Measurements from ENCODE around the gene DES. TPM values are rescaled to one million over a fixed set of nuclear protein-coding genes. Genes with fewer than 3 reads are reported as not detected.

DES gene
- total and polyA plus RNA-seq, 9 of the 15 experiments (the other 6 are each of a cell fraction or from before 2014, with no cell fraction given): 2.5 to 58.9 (median 21.9) TPM

DNA sequence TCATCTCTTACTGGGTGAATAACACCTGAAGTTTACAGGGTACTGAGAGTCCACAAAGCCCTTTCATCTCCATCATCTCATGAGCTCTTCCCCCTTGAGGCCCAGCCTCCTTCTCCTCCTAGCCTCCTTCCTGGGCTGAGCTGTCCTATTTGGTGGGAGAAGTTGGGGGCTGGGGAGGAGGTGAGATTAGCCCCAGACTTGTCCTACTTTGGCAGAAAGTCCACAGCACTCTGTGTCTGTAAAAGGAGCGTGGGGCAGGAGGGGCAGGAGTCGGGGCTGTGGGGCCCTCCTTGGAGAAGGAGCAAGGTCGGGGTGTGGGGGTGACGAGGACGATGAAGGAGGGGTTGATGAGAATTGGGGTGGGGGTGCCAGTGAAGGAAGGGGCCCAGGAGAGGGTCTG lies 10.0 kb upstream of the DES start:
- H3K9me1 ChIP-seq (ENCODE audit: control insufficient read depth, insufficient read depth, low read length): no peaks in the 10 kb centered on the region
- in situ Hi-C loops (cut with MboI): loop anchor here (5.0 kb wide), 1 partner anchor 124 kb away; no protein-coding TSS in a partner anchor
- H3K4me1 ChIP-seq (replicated peaks in 1 of 2; ENCODE audit: control insufficient read depth in 2 of 2, insufficient read depth in 2 of 2, low read length in 2 of 2): peaks cover 10 to 17% of the 10 kb centered on the region in 2 experiments; a peak in 4 of 5 replicates
- H3K4me2 ChIP-seq (ENCODE audit: insufficient read depth, low read length): no peak overlapping the region
- H3K27me3 ChIP-seq (ENCODE audit: control insufficient read depth in 2 of 2, insufficient read depth in 2 of 2, low read length in 2 of 2): no peaks in the 10 kb centered on the region
- no TSS peak for BruUV-seq (replicated peaks)
- POLR2A ChIA-PET: interaction anchor here (0.5 to 0.6 kb wide), 3 partner anchors 65 to 157 kb away, joined by 3 to 4 read pairs (median 3); no protein-coding TSS in a partner anchor
- CTCF ChIA-PET (ENCODE audit: low intra/inter-chr PET ratio): no interaction called here
- intact Hi-C loops (cut with micrococcal nuclease): no loop called here
- peaks cover 2% of the 10 kb centered on the region for H3K9me3 ChIP-seq (replicated peaks; ENCODE audit: control insufficient read depth, insufficient read depth, low read depth, low read length)
- no peak overlapping the region for H3K9ac ChIP-seq (ENCODE audit: insufficient read depth in 1 of 2, low read depth in 2 of 2, low read length in 2 of 2)
- no peak overlapping the region for H3K4me3 ChIP-seq
- 90% methylated on average over 2 of the region's 5 CpGs for WGBS (ENCODE audit: insufficient coverage, low coverage, missing lambda C conversion rate)
- H4K20me1 ChIP-seq (replicated peaks; ENCODE audit: control insufficient read depth, insufficient read depth, low read length): no peaks in the 10 kb centered on the region
- FAIRE-seq: no peak
- no peak overlapping the region for H2AFZ ChIP-seq (ENCODE audit: low read depth, low read length)
- H3K27ac ChIP-seq (ENCODE audit: extremely low read depth, low read depth, low read length): no peak overlapping the region; the same call in 2 of the 3 replicates
- H3K79me2 ChIP-seq (ENCODE audit: control insufficient read depth, insufficient read depth, low read length): no peaks in the 10 kb centered on the region
- H3K36me3 ChIP-seq (ENCODE audit: control insufficient read depth, insufficient read depth, low read length): no peaks in the 10 kb centered on the region
- no peak for ATAC-seq
- DNase-seq (ENCODE audit: extremely low read depth in 1 of 4, low spot score in 3 of 4): no peak
- TF ChIP-seq, protein P1, sequence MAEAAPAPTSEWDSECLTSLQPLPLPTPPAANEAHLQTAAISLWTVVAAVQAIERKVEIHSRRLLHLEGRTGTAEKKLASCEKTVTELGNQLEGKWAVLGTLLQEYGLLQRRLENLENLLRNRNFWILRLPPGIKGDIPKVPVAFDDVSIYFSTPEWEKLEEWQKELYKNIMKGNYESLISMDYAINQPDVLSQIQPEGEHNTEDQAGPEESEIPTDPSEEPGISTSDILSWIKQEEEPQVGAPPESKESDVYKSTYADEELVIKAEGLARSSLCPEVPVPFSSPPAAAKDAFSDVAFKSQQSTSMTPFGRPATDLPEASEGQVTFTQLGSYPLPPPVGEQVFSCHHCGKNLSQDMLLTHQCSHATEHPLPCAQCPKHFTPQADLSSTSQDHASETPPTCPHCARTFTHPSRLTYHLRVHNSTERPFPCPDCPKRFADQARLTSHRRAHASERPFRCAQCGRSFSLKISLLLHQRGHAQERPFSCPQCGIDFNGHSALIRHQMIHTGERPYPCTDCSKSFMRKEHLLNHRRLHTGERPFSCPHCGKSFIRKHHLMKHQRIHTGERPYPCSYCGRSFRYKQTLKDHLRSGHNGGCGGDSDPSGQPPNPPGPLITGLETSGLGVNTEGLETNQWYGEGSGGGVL (CRISPR knock-in tag; IDR thresholded peaks at IDR 0.05): no peak
- no peak for TF ChIP-seq SPI1 (IDR thresholded peaks at IDR 0.05; ENCODE audit: borderline replicate concordance, low read depth, low read length)
- no peak for TF ChIP-seq MTA2 (IDR thresholded peaks at IDR 0.05; ENCODE audit: low read depth)
- TF ChIP-seq, protein P2, sequence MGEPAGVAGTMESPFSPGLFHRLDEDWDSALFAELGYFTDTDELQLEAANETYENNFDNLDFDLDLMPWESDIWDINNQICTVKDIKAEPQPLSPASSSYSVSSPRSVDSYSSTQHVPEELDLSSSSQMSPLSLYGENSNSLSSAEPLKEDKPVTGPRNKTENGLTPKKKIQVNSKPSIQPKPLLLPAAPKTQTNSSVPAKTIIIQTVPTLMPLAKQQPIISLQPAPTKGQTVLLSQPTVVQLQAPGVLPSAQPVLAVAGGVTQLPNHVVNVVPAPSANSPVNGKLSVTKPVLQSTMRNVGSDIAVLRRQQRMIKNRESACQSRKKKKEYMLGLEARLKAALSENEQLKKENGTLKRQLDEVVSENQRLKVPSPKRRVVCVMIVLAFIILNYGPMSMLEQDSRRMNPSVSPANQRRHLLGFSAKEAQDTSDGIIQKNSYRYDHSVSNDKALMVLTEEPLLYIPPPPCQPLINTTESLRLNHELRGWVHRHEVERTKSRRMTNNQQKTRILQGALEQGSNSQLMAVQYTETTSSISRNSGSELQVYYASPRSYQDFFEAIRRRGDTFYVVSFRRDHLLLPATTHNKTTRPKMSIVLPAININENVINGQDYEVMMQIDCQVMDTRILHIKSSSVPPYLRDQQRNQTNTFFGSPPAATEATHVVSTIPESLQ (CRISPR knock-in tag; IDR thresholded peaks at IDR 0.05): no peak
- TF ChIP-seq, protein P3, sequence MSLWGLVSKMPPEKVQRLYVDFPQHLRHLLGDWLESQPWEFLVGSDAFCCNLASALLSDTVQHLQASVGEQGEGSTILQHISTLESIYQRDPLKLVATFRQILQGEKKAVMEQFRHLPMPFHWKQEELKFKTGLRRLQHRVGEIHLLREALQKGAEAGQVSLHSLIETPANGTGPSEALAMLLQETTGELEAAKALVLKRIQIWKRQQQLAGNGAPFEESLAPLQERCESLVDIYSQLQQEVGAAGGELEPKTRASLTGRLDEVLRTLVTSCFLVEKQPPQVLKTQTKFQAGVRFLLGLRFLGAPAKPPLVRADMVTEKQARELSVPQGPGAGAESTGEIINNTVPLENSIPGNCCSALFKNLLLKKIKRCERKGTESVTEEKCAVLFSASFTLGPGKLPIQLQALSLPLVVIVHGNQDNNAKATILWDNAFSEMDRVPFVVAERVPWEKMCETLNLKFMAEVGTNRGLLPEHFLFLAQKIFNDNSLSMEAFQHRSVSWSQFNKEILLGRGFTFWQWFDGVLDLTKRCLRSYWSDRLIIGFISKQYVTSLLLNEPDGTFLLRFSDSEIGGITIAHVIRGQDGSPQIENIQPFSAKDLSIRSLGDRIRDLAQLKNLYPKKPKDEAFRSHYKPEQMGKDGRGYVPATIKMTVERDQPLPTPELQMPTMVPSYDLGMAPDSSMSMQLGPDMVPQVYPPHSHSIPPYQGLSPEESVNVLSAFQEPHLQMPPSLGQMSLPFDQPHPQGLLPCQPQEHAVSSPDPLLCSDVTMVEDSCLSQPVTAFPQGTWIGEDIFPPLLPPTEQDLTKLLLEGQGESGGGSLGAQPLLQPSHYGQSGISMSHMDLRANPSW (CRISPR knock-in tag; IDR thresholded peaks at IDR 0.05): no peak
- TF ChIP-seq, protein P4, sequence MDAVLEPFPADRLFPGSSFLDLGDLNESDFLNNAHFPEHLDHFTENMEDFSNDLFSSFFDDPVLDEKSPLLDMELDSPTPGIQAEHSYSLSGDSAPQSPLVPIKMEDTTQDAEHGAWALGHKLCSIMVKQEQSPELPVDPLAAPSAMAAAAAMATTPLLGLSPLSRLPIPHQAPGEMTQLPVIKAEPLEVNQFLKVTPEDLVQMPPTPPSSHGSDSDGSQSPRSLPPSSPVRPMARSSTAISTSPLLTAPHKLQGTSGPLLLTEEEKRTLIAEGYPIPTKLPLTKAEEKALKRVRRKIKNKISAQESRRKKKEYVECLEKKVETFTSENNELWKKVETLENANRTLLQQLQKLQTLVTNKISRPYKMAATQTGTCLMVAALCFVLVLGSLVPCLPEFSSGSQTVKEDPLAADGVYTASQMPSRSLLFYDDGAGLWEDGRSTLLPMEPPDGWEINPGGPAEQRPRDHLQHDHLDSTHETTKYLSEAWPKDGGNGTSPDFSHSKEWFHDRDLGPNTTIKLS (IDR thresholded peaks at IDR 0.05; ENCODE audit: borderline replicate concordance, low read depth): no peak
- TF ChIP-seq, protein P5, sequence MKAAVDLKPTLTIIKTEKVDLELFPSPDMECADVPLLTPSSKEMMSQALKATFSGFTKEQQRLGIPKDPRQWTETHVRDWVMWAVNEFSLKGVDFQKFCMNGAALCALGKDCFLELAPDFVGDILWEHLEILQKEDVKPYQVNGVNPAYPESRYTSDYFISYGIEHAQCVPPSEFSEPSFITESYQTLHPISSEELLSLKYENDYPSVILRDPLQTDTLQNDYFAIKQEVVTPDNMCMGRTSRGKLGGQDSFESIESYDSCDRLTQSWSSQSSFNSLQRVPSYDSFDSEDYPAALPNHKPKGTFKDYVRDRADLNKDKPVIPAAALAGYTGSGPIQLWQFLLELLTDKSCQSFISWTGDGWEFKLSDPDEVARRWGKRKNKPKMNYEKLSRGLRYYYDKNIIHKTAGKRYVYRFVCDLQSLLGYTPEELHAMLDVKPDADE (conservative IDR thresholded peaks at IDR 0.05; ENCODE audit: control insufficient read depth, low read depth, low read length): no peak
- no peak for TF ChIP-seq KLF6 (CRISPR knock-in tag; IDR thresholded peaks at IDR 0.05; ENCODE audit: borderline replicate concordance)
- no peak for TF ChIP-seq C11orf30 (IDR thresholded peaks at IDR 0.05; ENCODE audit: low read depth)
- no peak for TF ChIP-seq PCBP1 (IDR thresholded peaks at IDR 0.05; ENCODE audit: low read depth, low read length, poor library complexity, severe bottlenecking)
- no peak for TF ChIP-seq L3MBTL2 (IDR thresholded peaks at IDR 0.05)
- TF ChIP-seq ZNF217 (CRISPR knock-in tag; IDR thresholded peaks at IDR 0.05): no peak
- no peak for TF ChIP-seq ZNF584 (CRISPR knock-in tag; IDR thresholded peaks at IDR 0.05; ENCODE audit: low read depth)

Data from K562 (cell line).